DOHH2 (cell line): ENCODE data around the gene DYRK1B.

Source experiments
- H3F3A ChIP-seq: fragments of 200-600 bp; sonication (generic), shearing (Covaris generic); 2 replicates; pipeline ENCODE4 v1.6.0; 2016; ENCODE audit warnings: antibody characterized with exemption, mild to moderate bottlenecking; ENCODE audit not compliant: control insufficient read depth, insufficient read depth
- H3K27ac ChIP-seq: fragments of 200-600 bp; sonication (generic); 2 replicates; pipeline ENCODE4 v1.5.1; 2014; ENCODE audit warnings: low read depth, mild to moderate bottlenecking, low read length, moderate library complexity
- H3K27me3 ChIP-seq: fragments of 200-600 bp; sonication (generic); 2 replicates; pipeline ENCODE4 v1.6.1; 2014; ENCODE audit warnings: mild to moderate bottlenecking, low read length, mixed read lengths; ENCODE audit not compliant: control insufficient read depth
- H3K36me3 ChIP-seq: fragments of 200-600 bp; sonication (generic); 2 replicates; pipeline ENCODE4 v1.6.1; 2014; ENCODE audit warnings: mild to moderate bottlenecking, low read length, moderate library complexity, mixed read lengths; ENCODE audit not compliant: control insufficient read depth
- H3K4me1 ChIP-seq: fragments of 200-600 bp; sonication (generic); 2 replicates; pipeline ENCODE4 v1.6.1; 2014; ENCODE audit warnings: mild to moderate bottlenecking, low read length, mixed read lengths; ENCODE audit not compliant: control insufficient read depth
- H3K4me2 ChIP-seq: fragments of 200-600 bp; sonication (generic); 2 replicates; pipeline ENCODE4 v1.6.0; 2014; ENCODE audit warnings: mild to moderate bottlenecking, low read length, moderate library complexity
- H3K4me3 ChIP-seq: fragments of 200-600 bp; sonication (generic); 2 replicates; pipeline ENCODE4 v1.5.1; 2014; ENCODE audit warnings: mild to moderate bottlenecking, low read length, mixed read lengths
- H3K79me2 ChIP-seq: fragments of 200-600 bp; sonication (generic); 2 replicates; pipeline ENCODE4 v1.6.1; 2014; ENCODE audit warnings: mild to moderate bottlenecking, low read length, mixed read lengths; ENCODE audit not compliant: control insufficient read depth
- H3K9me2 ChIP-seq: fragments of 200-600 bp; sonication (generic); replicated peaks from 2 replicates; pipeline ENCODE4 v1.6.1; 2014; ENCODE audit warnings: mild to moderate bottlenecking, low read length, mixed read lengths; ENCODE audit not compliant: control insufficient read depth
- H3K9me3 ChIP-seq: fragments of 200-600 bp; sonication (generic); 2 replicates; pipeline ENCODE4 v1.6.1; 2014; ENCODE audit warnings: antibody characterized with exemption, low read length, mixed read lengths; ENCODE audit not compliant: control insufficient read depth, insufficient read depth
- H4K20me1 ChIP-seq: fragments of 200-600 bp; sonication (generic); 2 replicates; pipeline ENCODE4 v1.6.0; 2014; ENCODE audit warnings: low read depth, mild to moderate bottlenecking, antibody characterized with exemption, low read length, moderate library complexity; ENCODE audit not compliant: control insufficient read depth, insufficient read depth
- EZH2phosphoT487 ChIP-seq: fragments of 200-600 bp; sonication (generic); IDR thresholded peaks from 2 replicates; pipeline ENCODE4 v1.6.1; 2017; ENCODE audit warnings: borderline replicate concordance, mild to moderate bottlenecking, antibody characterized with exemption, low read length, moderate library complexity, mixed read lengths
- TF ChIP-seq, protein P1 (sequence below): fragments of 200-600 bp; sonication (generic); IDR thresholded peaks from one replicate; pipeline ENCODE4 v1.5.1; 2014; ENCODE audit warnings: antibody characterized with exemption, mild to moderate bottlenecking, low read depth, low read length; ENCODE audit not compliant: poor library complexity, severe bottlenecking

DYRK1B gene

DNA sequence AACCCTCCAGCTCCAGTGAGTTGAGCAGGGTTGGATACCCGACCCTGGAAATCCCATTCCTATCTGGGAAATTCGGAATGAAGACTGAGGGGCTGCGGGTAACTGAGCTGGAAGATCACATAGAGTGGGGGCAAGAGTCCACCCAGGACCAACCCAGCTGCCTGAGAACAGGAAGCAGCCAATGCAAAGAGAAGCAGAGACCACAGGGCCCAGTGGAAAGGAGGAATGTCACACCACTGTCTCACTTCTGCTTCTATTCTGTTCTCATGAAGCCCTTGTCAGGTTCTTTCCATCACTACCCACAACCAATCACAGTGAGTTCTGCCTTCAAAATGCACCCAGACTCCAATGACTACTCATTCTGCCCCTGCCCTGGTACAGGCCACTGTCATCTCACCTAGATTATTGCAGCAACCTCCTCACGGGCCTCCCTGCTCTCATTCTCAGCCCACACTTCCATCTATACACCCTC lies 15.3 kb downstream of the DYRK1B start:
- Histone ChIP-seq H3K9me2 (no peaks in the 10 kb centered on the region), H3F3A (no peaks in the 10 kb centered on the region), H3K4me3 (no peak overlapping the region), H4K20me1 (no peaks in the 10 kb centered on the region), H3K27me3 (no peaks in the 10 kb centered on the region), H3K4me2 (no peak overlapping the region), H3K27ac (no peak overlapping the region), H3K79me2 (no peaks in the 10 kb centered on the region), H3K4me1 (no peaks in the 10 kb centered on the region), H3K36me3 (peaks cover 14% of the 10 kb centered on the region), H3K9me3 (no peaks in the 10 kb centered on the region)
- TF ChIP-seq, protein P1, sequence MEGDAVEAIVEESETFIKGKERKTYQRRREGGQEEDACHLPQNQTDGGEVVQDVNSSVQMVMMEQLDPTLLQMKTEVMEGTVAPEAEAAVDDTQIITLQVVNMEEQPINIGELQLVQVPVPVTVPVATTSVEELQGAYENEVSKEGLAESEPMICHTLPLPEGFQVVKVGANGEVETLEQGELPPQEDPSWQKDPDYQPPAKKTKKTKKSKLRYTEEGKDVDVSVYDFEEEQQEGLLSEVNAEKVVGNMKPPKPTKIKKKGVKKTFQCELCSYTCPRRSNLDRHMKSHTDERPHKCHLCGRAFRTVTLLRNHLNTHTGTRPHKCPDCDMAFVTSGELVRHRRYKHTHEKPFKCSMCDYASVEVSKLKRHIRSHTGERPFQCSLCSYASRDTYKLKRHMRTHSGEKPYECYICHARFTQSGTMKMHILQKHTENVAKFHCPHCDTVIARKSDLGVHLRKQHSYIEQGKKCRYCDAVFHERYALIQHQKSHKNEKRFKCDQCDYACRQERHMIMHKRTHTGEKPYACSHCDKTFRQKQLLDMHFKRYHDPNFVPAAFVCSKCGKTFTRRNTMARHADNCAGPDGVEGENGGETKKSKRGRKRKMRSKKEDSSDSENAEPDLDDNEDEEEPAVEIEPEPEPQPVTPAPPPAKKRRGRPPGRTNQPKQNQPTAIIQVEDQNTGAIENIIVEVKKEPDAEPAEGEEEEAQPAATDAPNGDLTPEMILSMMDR, result no peak
- TF ChIP-seq EZH2phosphoT487, result no peak

DNA sequence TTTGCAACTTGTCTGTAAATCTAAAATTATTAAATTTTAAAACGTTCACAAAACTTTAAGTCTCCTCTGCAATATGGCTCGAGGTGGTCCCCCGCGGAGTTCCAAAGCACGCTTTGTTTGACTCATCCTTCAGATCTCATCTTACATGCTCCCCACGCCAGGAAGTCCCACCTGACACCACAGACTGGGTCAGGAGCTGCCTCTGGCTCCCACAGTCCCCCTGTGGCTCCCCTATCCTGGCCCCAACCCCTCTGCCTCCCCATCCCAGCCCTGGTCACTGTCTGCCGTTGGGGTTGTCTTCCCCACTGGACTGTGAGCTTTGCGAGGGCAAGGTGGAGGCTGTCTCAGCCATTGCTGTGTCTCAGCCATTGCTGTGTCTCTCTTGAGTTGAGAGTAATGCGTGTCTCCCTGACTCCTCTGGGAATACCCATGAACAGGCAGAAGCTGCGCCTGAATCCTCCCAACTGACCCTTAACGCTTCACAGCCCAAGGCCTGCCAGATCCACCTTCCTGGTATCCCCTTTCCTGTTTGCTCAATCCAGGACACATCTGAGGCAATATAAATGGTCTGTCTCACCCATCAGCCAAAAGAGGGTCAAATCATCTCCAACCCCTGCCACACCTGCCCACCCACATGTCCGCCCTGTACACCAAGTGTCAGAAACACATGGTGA lies 15.9 kb downstream of the DYRK1B start:
- TF ChIP-seq EZH2phosphoT487, result no peak
- TF ChIP-seq, protein P1, result no peak
- Histone ChIP-seq H3F3A (no peaks in the 10 kb centered on the region), H3K36me3 (peaks cover 13% of the 10 kb centered on the region), H3K4me1 (no peaks in the 10 kb centered on the region), H4K20me1 (no peaks in the 10 kb centered on the region), H3K9me3 (no peaks in the 10 kb centered on the region), H3K79me2 (no peaks in the 10 kb centered on the region), H3K4me2 (no peak overlapping the region), H3K9me2 (no peaks in the 10 kb centered on the region), H3K27me3 (no peaks in the 10 kb centered on the region), H3K27ac (no peak overlapping the region), H3K4me3 (no peak overlapping the region)

DNA sequence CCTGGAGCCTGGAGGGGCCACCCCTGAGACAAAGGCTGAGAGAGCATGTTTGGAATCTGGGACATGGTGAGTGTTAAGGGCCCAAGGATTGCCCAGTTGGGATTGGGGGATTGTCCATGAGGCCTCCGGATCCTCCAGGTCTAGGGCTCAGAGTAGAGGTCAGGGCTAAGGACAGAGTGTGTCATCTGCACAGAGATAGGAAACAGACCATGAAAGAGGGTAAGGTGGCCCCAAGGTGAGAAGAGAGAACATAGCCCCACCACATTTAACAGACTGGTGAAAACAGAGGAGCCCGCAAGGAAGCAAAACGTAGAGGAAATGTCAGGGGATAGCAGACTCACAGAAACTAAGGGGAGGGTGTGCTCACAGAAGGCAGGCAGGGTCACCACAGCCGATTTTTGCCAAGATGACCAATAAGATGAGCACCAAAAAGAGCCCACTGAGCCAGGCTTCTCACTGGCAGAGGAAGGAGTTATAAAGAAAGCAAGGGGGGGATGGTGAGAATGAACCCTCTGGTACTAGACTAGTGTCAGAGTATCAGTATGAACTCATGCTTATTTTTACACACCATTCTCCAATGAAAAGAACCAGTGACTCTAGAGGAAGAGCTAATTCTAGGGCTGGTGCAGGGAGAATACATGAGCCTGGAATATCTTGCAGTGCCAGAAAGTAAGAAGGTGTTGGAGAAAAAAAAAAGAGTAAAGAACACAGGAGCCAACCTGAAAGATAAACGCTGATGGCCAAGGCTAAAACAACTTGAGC lies 17.5 kb downstream of the DYRK1B start:
- no peaks in the 10 kb centered on the region for H3K9me2 ChIP-seq
- TF ChIP-seq, protein P1, result no peak
- TF ChIP-seq EZH2phosphoT487, result no peak
- H3K4me1 ChIP-seq, result no peaks in the 10 kb centered on the region
- no peak overlapping the region for H3K27ac ChIP-seq
- no peaks in the 10 kb centered on the region for H3K9me3 ChIP-seq
- no peak overlapping the region for H3K4me2 ChIP-seq
- no peaks in the 10 kb centered on the region for H4K20me1 ChIP-seq
- H3K36me3 ChIP-seq, result peaks cover 5% of the 10 kb centered on the region; the same call in 1 of the 2 replicates
- H3F3A ChIP-seq, result no peaks in the 10 kb centered on the region
- H3K27me3 ChIP-seq, result no peaks in the 10 kb centered on the region
- H3K4me3 ChIP-seq, result no peak overlapping the region
- H3K79me2 ChIP-seq, result no peaks in the 10 kb centered on the region
